Loucy (cell line): ENCODE results near the gene ACAP1.

Experiments
- EZH2phosphoT487 ChIP-seq: fragments of 200-600 bp; IDR thresholded peaks from 2 replicates; pipeline ENCODE4 v1.6.1; 2018; ENCODE audit warnings: antibody characterized with exemption, mild to moderate bottlenecking, moderate library complexity, borderline replicate concordance
- TF ChIP-seq, protein P1 (sequence below): fragments of 200-600 bp; sonication (generic); conservative IDR thresholded peaks from 2 replicates; pipeline ENCODE4 v1.5.1; 2014; ENCODE audit warnings: mild to moderate bottlenecking, antibody characterized with exemption, low read length

DNA sequence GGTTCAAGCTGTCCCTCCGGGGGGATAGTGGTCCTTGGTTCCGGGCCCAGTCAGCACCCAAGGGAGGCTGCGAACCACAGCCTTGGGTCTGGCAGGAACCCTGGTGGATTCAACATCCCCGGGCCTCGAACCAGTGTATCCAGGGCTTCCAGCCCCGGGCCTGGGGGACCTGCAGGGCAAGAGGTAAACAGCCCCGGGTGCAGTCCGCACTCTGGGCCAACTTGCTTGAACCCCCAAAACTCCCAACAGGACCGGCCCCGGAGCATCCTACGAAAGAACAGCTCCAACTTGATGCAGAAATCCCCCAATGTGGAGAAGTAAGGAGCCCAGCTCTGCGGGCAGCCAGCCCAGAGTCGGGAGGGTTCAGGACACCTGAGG is 5.7 kb upstream of the ACAP1 start:
- TF ChIP-seq, protein P1, sequence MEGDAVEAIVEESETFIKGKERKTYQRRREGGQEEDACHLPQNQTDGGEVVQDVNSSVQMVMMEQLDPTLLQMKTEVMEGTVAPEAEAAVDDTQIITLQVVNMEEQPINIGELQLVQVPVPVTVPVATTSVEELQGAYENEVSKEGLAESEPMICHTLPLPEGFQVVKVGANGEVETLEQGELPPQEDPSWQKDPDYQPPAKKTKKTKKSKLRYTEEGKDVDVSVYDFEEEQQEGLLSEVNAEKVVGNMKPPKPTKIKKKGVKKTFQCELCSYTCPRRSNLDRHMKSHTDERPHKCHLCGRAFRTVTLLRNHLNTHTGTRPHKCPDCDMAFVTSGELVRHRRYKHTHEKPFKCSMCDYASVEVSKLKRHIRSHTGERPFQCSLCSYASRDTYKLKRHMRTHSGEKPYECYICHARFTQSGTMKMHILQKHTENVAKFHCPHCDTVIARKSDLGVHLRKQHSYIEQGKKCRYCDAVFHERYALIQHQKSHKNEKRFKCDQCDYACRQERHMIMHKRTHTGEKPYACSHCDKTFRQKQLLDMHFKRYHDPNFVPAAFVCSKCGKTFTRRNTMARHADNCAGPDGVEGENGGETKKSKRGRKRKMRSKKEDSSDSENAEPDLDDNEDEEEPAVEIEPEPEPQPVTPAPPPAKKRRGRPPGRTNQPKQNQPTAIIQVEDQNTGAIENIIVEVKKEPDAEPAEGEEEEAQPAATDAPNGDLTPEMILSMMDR: no peak
- TF ChIP-seq EZH2phosphoT487: no peak
